ENCODE measurements around the gene LTK.

LTK gene

DNA sequence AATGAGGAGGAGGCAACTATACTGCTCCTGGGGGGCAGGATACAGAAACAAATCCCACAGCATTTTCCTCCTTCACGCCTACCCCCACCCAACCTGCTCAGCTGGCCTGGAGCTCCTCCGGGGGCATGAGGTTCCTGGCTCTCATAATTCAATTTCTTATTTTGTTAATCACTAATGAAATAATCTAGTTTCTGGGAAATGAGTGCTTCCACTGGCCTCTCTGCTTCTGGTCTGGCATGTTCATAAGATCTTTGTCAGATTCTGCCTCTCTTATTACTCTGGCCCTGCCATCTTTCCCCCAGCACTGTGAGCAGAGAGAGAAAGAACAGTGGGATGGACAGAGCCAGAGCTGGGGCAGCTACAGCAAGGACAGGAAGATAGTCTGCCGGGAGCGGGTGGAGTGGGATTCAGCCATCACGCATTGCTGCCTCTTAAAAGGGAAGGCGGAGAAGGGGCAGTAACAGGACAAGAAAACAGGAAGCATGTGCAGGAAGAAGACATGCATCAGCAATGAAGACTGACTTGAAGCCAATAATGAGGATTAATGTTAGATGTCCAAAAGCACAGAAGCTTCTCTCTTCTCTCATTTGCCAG is 16.8 kb upstream of the LTK start:
- DNase-seq (ENCODE audit: low read depth in 3 of 3), result no peak

DNA sequence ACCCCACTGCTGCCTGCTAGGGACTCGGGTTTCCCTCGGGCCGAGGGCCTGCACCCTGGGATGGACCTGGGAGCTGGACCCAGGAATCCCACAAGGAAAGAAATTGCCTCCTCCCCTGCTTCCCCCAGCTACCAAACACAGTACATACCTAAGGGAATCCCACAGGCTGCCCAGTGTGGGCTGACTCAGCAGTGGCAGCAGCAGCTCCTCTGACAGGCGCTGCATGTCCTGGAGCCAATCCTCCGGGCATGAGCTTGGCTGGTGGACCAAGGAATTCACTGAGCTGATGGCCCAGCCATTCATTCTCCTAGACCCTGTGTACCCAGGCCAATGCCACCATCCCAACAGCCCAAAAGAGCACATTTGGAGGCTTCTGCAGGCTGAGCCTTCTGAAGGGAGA is 9.5 kb upstream of the LTK start:
- no peak for DNase-seq (ENCODE audit: low read depth in 3 of 3)

DNA sequence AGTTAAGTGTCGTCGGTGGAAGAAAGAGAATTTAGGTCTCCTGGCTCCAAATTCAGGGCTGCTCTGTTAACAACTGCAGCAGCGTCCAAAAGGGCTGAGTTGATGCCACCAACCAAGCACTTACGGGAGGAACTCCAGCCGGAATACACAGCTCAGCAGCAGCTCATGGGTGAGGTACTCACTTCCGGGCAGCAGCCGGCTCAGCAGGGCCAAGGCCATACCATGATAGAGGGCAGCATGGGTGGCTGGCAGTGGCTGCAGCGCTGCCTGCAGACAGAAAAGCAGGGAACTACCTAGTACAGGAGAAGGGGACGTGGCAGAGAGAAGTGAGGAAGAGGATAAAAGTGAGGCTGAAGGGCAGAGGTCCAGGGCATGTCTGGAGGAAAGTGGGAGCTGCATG is 8.0 kb upstream of the LTK start:
- no peak for DNase-seq (ENCODE audit: low read depth in 3 of 3)

DNA sequence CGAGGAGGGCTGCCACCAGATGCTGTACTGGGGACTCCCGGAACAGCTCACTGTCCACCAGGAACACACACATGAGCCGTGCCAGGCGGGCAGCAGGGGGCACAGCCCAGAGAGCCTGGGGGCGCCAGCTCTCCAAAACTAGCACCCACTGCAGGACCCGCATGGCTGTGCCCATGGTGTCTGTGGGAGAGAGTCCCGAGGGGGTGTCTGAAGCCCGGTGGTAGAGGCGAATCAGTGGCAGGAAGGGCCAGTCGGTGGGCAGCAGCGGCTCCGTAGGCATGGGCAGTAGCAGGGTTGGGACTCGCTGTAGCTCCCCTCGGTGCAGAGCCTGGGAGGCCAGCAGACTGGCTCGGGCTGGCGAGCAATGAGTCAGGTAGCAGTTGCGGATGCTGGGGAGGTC is 7.0 kb upstream of the LTK start:
- DNase-seq (ENCODE audit: low read depth in 3 of 3), result no peak

DNA sequence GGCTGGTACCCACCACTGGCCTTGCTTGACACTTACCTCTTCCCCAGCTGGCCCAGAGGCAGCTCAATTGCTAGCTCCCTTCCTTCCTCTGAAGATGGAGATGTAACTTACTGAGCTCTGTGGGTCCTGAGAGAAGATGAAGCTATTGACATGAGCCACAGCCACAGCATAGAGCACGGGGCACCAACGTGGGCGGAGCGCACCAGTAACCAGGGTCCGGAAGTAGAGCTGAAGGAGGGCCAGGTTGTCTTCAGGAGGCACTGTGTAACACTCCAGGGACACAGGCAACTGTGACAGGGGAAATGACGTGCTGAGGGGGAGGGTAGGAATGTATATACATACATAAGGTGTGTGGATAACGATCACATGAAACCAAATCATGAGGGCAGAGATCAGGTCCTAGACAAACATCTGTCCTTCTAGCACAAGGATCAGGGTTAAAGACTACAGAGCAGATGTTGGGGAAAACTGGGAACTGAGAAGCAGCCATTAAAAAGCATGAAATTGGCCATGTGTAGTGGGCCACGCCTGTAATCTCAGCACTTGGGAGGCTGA is 4.3 kb upstream of the LTK start:
- no peak for DNase-seq (ENCODE audit: low read depth in 3 of 3)

DNA sequence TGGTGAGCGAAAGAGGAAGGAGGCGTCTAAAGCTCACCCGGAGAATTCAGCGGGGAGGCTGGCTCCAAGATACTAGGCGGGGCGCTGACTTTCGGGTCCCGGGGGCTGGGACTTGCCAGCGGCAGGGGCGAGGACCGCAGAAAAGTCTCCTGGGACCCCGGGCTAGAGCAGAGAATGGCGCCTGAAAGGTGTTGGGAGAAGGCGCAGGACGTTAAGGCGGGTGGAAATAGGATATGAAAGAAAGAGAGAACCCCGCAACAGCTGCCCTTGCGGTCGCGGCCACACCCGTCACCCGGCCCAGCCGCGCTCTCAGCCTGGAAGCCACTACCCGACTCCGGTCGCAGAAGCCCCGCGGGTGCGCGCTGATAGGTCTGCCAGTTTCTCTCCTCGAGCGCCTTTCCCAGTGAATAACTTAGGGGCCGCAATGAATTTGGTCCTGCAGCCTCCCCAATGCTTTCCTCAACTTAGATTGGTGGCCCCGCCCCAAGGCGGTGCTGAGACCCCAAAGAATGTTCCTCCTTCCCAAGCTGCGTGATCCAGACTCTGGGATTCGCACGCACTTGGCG is 604 bp downstream of the LTK start:
- no peak for DNase-seq (ENCODE audit: low read depth in 3 of 3)

DNA sequence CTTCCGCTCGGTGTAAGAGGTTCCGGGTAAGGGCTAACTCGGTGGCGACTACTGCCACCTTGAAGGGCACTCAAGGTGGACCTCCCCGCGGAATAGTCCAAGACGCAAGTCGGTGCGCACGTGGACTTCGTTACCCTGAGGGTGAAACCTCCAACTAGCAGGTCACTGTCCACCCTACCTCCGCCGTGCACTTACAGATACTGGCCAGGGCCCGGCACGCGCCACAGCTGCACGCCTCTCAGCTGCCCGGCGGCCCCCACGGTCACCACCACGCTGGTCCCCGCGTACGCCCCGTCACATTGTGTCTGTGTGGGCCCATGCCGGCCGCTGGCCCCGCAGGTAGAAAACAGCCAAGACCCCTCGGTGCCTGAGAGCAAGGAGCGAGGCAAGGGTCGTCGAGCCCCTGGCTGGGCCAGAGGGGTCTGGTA is 1.1 kb downstream of the LTK start:
- DNase-seq (ENCODE audit: low read depth in 3 of 3), result no peak

DNA sequence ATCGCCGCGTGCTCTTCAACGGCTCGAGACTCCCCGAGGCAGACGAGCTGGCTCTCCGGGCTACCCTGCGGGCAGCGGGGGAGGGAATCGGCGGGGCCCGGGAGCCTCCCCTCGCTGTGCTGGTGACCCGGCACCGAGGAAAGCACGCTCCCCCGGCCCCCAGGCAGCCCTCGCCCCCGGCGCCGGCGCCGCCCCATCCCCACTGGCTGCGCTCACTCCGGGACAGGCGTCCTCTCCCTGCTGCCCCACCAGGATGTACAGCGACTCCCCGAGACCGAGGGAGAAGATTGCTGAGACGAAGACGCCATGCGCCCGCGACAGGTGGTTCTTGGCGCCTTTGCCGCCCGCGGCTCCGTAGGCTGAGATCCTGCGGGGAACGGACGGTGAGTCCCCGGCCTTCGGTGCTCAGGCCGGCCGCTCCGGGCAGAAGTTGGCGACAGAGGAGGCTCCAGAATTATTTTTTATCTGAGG is 1.7 kb downstream of the LTK start:
- DNase-seq (ENCODE audit: low read depth in 3 of 3), result no peak

DNA sequence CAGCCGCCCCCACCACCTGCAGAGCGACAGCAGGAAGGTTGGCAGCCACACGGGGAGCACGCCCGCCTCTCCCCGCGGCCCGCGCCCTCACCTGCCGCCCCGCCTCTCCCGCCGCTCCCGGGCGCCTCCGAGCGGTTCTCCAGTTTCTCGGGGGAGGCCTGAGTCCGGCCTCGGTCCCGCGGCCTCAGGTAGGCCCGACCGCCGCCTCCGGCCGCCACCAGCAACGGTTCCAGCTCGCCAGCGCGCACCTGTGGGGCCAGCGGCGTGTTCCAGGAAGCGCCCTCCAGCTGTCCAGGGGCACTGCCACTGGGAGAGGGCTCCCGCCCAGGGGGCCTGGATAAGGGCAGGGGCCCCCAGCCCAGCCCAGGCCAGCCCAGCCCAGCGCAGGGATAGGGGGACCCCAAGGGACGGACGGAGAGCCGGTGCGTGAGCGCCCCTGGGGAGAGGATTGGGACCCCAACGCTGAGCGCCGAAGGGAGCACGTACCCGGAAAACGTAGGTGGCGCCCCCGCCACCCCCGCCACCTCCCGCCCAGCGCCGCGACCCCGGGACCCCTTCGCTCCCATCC is 2.2 kb downstream of the LTK start:
- DNase-seq (ENCODE audit: low read depth in 3 of 3), result no peak

DNA sequence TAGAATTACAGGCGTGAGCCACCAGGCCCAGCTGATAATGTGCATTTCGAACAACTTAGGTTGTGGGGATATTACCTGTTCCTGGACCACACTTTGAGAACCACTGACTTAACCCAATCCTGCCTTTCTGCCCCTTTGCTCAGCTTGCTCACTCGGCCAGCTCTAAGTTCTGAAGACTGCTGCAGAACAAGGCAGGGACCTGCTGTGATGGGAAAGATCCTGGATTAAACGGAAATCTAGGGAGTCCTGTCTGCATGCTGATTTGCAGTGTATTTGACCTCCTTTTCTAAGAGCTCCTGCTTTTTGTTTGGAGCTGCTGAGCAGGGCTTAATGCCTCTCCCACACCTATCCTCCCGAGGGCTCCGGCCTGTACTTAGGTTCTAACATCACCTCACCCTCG is 2.9 kb downstream of the LTK start:
- no peak for DNase-seq (ENCODE audit: low read depth in 3 of 3)

DNA sequence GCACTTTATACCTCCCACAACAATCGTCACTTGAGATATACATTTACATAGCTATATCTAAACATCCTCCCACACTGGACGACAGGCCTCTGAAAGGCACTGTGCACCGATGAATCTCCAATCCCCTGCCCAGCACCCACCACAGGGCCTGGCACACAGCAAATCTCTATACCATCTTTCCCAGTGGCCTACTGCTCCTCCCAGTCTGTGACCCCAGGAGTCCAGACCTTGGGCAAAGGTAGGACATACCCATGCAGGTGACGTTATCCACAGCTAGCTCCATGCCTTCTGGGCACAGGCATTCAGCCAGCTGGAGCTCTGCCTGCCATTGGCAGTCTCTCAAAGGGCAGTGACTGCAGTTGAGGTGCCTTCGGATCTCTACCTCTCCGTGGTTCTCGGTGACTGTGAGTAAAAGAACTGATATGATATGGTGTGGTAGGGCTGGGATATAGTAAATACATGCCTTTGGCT is 5.8 kb downstream of the LTK start:
- no peak for DNase-seq (ENCODE audit: low read depth in 3 of 3)

DNA sequence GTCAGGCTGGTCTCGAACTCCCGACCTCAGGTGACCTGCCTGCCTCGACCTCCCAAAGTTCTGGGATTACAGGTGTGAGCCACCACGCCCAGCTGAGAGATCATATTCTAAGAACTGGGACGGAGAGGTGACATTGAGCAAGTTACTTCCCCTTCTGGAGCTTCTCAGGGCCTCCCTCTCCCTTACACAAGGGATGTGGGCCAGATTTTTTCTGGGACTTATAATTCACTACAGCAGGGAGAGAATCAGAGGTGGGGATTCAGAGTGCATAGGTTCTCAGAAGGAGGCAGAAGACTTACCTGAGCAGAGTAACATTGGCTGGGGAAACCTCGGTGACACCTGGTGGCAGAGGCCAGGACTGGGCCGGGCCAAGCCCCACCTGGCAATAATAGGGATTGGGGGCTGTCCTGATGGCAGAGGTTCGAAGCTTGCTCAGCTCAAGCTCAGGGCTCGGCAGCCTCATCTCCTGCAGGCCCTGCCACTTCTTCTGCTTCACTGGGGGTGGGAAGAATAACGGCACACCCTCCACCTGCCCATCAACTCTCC is 6.8 kb downstream of the LTK start:
- DNase-seq (ENCODE audit: low read depth in 3 of 3), result no peak

DNA sequence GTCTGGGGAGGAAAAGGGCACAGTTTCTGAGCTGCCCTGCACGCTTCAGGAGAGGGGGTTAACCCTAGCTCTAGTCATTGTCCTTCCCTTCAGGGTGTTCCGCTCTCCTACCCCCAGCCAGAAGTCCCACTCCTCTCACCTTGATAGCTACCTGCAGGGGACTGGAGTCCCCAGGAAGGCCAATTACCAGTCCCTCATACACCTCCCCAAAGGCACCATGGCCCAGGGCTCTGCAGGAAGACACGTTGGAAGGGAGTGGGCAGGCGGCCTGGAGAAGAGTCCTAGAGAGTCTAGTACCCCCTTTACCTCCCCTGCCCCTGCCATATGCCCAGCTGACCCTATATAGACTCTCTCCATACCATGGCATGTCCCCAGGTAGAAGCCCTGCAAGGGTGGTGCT is 7.9 kb downstream of the LTK start:
- DNase-seq (ENCODE audit: low read depth in 3 of 3), result no peak

DNA sequence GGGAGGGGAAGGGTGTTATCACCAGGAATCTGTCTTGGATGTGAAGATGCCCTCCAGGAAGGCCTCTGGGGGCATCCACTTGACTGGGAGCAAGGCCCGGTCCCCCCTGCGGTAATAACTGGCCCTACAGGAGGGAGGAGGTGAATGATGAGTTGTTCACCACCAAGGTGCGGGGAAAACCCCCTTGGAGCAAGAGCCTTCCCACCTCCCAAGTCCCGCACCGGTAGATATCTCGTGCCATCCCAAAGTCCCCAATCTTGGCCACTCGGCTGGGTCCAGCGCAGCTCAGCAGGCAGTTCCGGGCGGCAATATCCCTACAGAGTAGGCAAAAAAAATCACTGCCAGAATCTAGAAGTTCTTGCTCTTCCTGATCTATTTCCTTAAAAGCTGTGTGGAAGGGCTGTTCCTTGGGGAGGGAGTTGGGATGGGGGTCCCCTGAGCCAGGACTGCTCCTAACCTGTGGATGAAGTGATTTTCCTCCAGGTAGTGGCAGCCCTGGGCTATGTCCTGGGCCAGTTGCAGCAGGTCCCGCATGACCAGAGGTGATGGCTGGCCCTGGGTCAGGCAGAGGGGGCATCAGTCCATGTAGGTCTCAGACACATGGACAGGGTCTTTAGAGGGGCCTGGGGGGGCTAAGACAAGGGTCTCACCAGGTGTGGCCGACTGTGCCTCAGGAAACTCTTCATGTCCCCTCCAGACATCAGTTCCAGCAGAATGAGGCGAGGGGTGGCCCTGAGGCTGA is 8.7 kb downstream of the LTK start:
- no peak for DNase-seq (ENCODE audit: low read depth in 3 of 3)

DNA sequence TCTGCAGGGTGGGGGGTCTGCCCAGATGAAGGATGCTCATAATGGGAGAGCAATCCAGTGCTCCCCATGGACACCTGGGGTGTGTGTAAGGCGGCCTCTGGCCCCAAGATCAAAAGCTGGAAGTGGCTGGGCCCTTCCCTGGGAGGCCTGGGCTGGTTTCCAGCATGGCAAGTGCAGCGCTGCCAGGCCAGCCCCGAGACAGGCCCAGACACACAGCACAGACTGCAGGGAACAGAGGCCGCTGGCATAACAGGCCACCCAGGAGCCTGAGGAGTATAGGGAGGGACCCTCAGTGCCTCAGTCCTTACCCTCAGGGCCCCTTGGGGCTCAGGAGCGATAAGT is 10.0 kb downstream of the LTK start:
- DNase-seq (ENCODE audit: low read depth in 3 of 3), result no peak

DNA sequence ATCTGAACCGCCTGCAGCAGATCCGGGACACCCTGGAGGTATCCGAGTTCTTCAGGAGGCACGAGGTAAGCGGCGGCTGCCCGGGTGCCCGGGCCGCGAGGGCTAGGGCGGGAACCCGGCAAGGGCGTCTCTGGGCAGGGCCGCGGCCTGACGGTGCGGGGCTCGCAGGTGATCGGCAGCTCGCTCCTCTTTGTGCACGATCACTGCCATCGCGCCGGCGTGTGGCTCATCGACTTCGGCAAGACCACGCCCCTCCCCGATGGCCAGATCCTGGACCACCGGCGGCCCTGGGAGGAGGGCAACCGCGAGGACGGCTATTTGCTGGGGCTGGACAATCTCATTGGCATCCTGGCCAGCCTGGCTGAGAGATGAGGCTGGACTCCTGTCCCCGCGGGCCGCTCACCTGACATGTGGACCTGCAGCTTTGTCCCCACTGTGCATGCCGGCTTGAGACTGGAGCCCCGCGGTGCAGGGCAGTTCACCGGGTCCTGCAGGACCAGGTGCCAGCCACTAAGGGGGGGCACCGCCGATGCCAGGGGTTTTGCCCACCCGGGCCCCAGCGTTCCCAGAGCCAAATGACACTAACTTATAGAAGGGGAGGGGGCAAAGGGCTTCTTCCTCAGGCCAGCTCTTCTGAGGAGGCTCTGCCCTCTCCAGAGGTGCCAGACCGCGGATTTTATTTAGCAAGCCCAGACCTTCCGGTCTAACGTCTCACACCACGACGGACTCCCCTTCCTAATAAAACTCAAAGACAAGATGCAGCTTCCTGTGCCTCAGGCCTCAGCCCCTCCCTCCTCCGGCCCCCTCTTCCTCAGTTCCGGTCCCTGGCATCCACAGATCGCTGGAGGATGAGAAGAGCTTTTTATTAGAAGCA is 10.6 kb downstream of the LTK start:
- DNase-seq (ENCODE audit: low read depth in 3 of 3), result no peak

DNA sequence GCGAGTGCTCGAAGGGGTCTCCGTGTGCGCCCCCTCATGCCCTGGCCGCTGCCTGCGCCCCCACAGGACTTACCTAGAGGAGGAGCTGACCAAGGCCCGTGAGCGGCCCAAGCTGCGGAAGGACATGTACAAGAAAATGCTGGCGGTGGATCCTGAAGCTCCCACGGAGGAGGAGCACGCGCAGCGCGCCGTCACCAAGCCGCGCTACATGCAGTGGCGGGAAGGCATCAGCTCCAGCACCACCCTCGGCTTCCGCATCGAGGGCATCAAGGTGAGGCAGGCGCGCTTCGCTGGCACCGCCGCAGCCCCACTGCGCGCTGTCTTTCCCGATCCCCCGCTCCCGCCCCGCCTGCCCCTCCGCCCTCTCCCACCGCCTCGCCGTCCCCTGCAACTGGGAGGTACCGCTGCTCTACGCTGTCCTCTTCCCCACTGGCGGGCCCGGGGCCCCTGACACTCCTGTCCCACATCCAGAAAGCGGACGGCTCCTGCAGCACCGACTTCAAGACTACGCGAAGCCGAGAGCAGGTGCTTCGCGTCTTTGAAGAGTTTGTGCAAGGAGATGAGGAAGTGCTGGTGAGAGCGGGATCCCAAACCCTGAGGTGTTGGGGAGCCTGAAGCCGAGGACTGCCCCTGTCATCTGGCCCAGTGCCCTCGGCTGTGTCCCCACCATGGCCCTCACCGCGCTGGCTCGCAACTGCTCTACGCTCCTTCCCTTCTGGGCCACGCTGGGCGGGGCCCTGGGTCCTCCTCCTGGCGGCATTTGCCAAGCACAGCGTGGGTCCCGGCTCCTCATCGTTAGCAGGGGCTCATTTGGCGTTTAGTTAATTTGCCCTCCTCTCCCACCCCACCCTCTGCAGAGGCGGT is 11.5 kb downstream of the LTK start:
- DNase-seq (ENCODE audit: low read depth in 3 of 3), result no peak

DNA sequence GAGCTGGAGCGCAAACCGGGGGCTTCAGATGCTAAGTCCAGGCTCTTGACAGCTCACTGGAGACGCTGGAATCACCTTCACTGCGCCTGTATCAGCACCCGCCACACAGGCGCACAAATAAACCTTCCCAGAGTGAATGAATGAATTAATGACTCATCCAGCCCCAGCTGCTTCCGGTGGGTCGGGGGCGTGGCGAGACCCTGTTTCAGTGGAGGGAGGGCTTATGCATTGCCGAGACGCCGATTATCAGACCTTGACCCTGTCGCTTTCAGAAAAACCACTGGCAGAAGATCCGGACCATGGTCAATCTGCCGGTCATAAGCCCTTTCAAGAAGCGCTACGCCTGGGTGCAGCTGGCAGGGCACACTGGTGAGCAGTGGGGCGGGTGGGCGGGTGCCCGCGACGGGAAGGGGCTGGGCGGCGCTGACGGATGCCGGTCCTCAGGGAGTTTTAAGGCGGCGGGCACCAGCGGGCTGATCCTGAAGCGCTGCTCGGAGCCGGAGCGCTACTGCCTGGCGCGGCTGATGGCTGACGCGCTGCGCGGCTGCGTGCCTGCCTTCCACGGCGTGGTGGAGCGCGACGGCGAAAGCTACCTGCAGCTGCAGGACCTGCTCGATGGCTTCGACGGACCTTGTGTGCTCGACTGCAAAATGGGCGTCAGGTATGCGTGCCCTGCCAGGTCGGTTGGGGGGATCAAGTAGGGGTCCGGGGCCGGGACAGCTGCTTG is 12.3 kb downstream of the LTK start:
- no peak for DNase-seq (ENCODE audit: low read depth in 3 of 3)

DNA sequence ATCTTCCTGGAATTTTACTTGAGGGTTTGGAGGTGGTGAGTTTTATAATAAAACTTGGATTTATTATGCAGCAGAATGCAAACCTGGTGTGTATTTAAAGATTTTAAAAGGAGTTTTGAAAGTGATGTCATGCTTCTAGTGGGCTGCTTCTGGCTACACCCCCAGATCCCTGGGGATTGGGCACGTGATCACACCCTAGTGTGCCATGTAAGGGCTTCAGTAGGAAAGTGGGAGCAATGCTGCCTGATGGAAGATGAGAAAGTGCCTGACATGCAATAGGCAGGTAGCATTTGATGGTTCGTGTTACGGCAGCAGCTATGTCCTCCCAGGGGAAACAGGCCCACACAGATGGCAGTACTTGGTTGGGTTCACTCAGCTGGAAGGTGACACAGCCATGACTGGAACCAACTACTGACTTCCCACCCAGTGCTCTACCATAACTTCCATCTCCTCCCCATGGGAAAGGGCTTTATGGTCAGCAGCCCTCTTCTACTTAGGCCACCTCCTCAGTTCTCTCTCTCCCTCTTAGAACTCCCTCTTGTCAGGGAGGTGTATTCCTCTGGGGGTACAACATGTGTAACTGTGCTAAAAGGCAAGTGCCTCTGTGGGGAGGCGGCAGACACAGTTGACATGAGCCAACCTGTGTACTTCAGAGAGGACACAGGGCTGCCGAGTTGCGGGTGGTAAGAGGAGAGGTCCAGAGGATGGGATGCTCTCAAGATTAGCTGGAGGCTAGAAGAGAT is 14.3 kb downstream of the LTK start:
- DNase-seq (ENCODE audit: low read depth in 3 of 3), result no peak
